H1 (cell line): ENCODE results near the gene ACTR3C. TPM values are rescaled to one million over a fixed set of nuclear protein-coding genes. Genes with fewer than 3 reads are reported as not detected.
"Not testable (repeated sequence)": the region's sequence is repeated elsewhere in the genome, so short reads cannot be mapped to it uniquely, and the experiment has no call there.

Experiments
- CTCF ChIA-PET: fragments of 300-600 bp; sonication (Branson Sonifier 250); formaldehyde crosslinking; loops from one replicate; lab custom pipeline; 2021; ENCODE audit not compliant: partially characterized antibody; lab: Charles Lee
- POLR2A ChIA-PET: fragments of 300-600 bp; sonication (Branson Sonifier 250); formaldehyde crosslinking; loops from one replicate; lab custom pipeline; 2021; ENCODE audit warnings: inconsistent platforms; ENCODE audit not compliant: partially characterized antibody; lab: Charles Lee
- DNase-seq, 2 experiments: peaks; one replicate each; pipeline versions ENCODE4 v3.0.0 to v3.0.0-alpha.2; 2010 to 2022; ENCODE audit warnings: low spot score in 2 of 2, low read depth in 1 of 2, mixed read lengths in 1 of 2
- FAIRE-seq: peaks from 2 replicates; lab custom pipeline; 2011; peaks lifted over from hg19 to GRCh38; lab: Jason Lieb, UNC
- H2AFZ ChIP-seq: 2 replicates; pipeline ENCODE4 v1.8.1; 2012; ENCODE audit warnings: low read length, inconsistent platforms
- H2AK5ac ChIP-seq: 2 replicates; pipeline ENCODE4 v1.6.1; 2013; ENCODE audit warnings: low read depth, low read length
- H2BK120ac ChIP-seq: replicated peaks from 2 replicates; pipeline ENCODE3; 2013; ENCODE audit warnings: low read depth, low read length, inconsistent platforms
- H2BK12ac ChIP-seq: 2 replicates; pipeline ENCODE4 v1.6.1; 2013; ENCODE audit warnings: low read depth, low read length
- H2BK15ac ChIP-seq: 2 replicates; pipeline ENCODE4 v1.6.1; 2013; ENCODE audit warnings: low read length
- H2BK20ac ChIP-seq: 2 replicates; pipeline ENCODE4 v1.6.1; 2013; ENCODE audit warnings: low read length
- H2BK5ac ChIP-seq: 2 replicates; pipeline ENCODE4 v1.6.1; 2013; ENCODE audit warnings: low read depth, low read length
- H3K14ac ChIP-seq: 2 replicates; pipeline ENCODE4 v1.6.1; 2013; ENCODE audit warnings: inconsistent platforms; ENCODE audit not compliant: insufficient read length
- H3K18ac ChIP-seq: 2 replicates; pipeline ENCODE4 v1.6.1; 2013; ENCODE audit warnings: low read length; ENCODE audit errors: extremely low read depth
- H3K23ac ChIP-seq: 2 replicates; pipeline ENCODE4 v1.6.1; 2013; ENCODE audit warnings: inconsistent platforms; ENCODE audit not compliant: insufficient read length
- H3K23me2 ChIP-seq: 2 replicates; pipeline ENCODE4 v1.6.1; 2013; ENCODE audit warnings: low read depth, low read length
- H3K27ac ChIP-seq: 2 replicates; pipeline ENCODE4 v1.6.1; 2011; ENCODE audit warnings: low read depth, low read length, inconsistent platforms
- H3K27me3 ChIP-seq, 4 experiments: replicated peaks in 1 of 4; 1 replicate in 1 of 4; 2 replicates in 3 of 4; pipeline versions ENCODE4 v1.6.1 to v1.8.1; 2011 to 2013; ENCODE audit warnings: low read length in 3 of 4, mild to moderate bottlenecking in 3 of 4, inconsistent platforms in 2 of 4, mixed read lengths in 2 of 4, moderate library complexity in 1 of 4; ENCODE audit not compliant: control insufficient read depth in 3 of 4, insufficient read depth in 3 of 4; ENCODE audit errors: extremely low read depth in 1 of 4
- H3K36me3 ChIP-seq, 4 experiments: 2 replicates each; pipeline versions ENCODE4 v1.6.1 to v1.8.1; 2011 to 2013; ENCODE audit warnings: mild to moderate bottlenecking in 4 of 4, low read length in 3 of 4, moderate library complexity in 2 of 4, control low read depth in 1 of 4, inconsistent platforms in 1 of 4; ENCODE audit not compliant: insufficient read depth in 4 of 4, control insufficient read depth in 2 of 4
- H3K4ac ChIP-seq: replicated peaks from 2 replicates; pipeline ENCODE3; 2013; ENCODE audit warnings: low read length, low read depth, mixed read lengths, inconsistent platforms; ENCODE audit not compliant: insufficient read length
- H3K4me1 ChIP-seq, 4 experiments: replicated peaks in 1 of 4; 1 replicate in 1 of 4; 2 replicates in 3 of 4; pipeline versions ENCODE4 v1.6.1 to v1.8.1; 2011 to 2013; ENCODE audit warnings: low read length in 3 of 4, inconsistent platforms in 2 of 4, mixed read lengths in 1 of 4; ENCODE audit not compliant: insufficient read depth in 4 of 4, control insufficient read depth in 3 of 4
- H3K4me2 ChIP-seq, 2 experiments: 2 replicates each; pipeline versions ENCODE4 v1.6.1 to v1.8.1; 2011 to 2013; ENCODE audit warnings: low read depth in 2 of 2, low read length in 2 of 2, control low read depth in 1 of 2, inconsistent platforms in 1 of 2, mild to moderate bottlenecking in 1 of 2; ENCODE audit not compliant: insufficient read depth in 1 of 2
- H3K4me3 ChIP-seq, 4 experiments: fragments of 200-600, 300-600 bp in 1 of 4; sonication (generic), shearing (Covaris generic), sonication (Bioruptor Twin) in 1 of 4; 2 replicates each; pipeline versions ENCODE4 v1.5.1 to v1.8.1; 2011 to 2016; ENCODE audit warnings: low read length in 4 of 4, low read depth in 3 of 4, control low read depth in 2 of 4, inconsistent platforms in 2 of 4, mild to moderate bottlenecking in 2 of 4, mixed read lengths in 1 of 4, moderate library complexity in 1 of 4; ENCODE audit not compliant: insufficient read depth in 2 of 4; ENCODE audit errors: extremely low read depth in 1 of 4
- H3K56ac ChIP-seq: replicated peaks from 2 replicates; pipeline ENCODE3; 2013; ENCODE audit warnings: low read depth, mild to moderate bottlenecking, mixed read lengths, low read length, inconsistent platforms; ENCODE audit not compliant: insufficient read length
- H3K79me1 ChIP-seq: 2 replicates; pipeline ENCODE4 v1.6.1; 2013; ENCODE audit warnings: low read depth, low read length, control low read depth
- H3K79me2 ChIP-seq, 2 experiments: 2 replicates each; pipeline versions ENCODE4 v1.6.1 to v1.8.1; 2012 to 2013; ENCODE audit warnings: low read length in 2 of 2, mild to moderate bottlenecking in 2 of 2, inconsistent platforms in 1 of 2; ENCODE audit not compliant: insufficient read depth in 2 of 2, control insufficient read depth in 1 of 2
- H3K9ac ChIP-seq, 4 experiments: replicated peaks in 1 of 4; 1 replicate in 1 of 4; 2 replicates in 3 of 4; pipeline versions ENCODE4 v1.6.1 to v1.8.1; 2011 to 2013; ENCODE audit warnings: low read depth in 3 of 4, low read length in 3 of 4, control low read depth in 2 of 4, mild to moderate bottlenecking in 2 of 4, moderate library complexity in 2 of 4, inconsistent platforms in 1 of 4; ENCODE audit errors: extremely low read depth in 1 of 4
- H3K9me3 ChIP-seq, 2 experiments: 2 replicates each; pipeline versions ENCODE4 v1.6.1 to v1.8.1; 2012 to 2013; ENCODE audit warnings: mild to moderate bottlenecking in 2 of 2, moderate library complexity in 2 of 2, control low read depth in 1 of 2, inconsistent platforms in 1 of 2, low read depth in 1 of 2, low read length in 1 of 2, mixed read lengths in 1 of 2; ENCODE audit not compliant: insufficient read depth in 2 of 2
- H4K20me1 ChIP-seq, 2 experiments: replicated peaks in 1 of 2; 2 replicates each; pipeline versions ENCODE3 to v1.8.1; 2011 to 2013; ENCODE audit warnings: inconsistent platforms in 2 of 2, low read length in 2 of 2, mild to moderate bottlenecking in 1 of 2; ENCODE audit not compliant: insufficient read depth in 2 of 2, control insufficient read depth in 1 of 2
- H4K5ac ChIP-seq: 2 replicates; pipeline ENCODE4 v1.6.1; 2013; ENCODE audit warnings: low read length, low read depth, mixed read lengths, inconsistent platforms; ENCODE audit not compliant: insufficient read length
- H4K8ac ChIP-seq: 2 replicates; pipeline ENCODE4 v1.8.0; 2013; ENCODE audit warnings: mild to moderate bottlenecking, moderate library complexity, low read length, inconsistent platforms; ENCODE audit not compliant: insufficient read depth; ENCODE audit errors: extremely low read depth
- H4K91ac ChIP-seq: replicated peaks from 2 replicates; pipeline ENCODE3; 2013; ENCODE audit warnings: low read length, mixed read lengths, inconsistent platforms; ENCODE audit not compliant: insufficient read length
- WGBS, 2 experiments: shearing (Covaris generic) in 1 of 2; methylation state at CpG; one replicate each; pipeline versions ENCODE4 v1.1.6 to v1.1.7; 2013 to 2015; ENCODE audit warnings: low lambda C conversion rate in 2 of 2, mixed read lengths in 2 of 2, inconsistent platforms in 1 of 2, low coverage in 1 of 2, missing lambda C conversion rate in 1 of 2; ENCODE audit not compliant: insufficient replicate concordance in 2 of 2, insufficient coverage in 1 of 2, insufficient read length in 1 of 2; ENCODE audit errors: extremely low coverage in 1 of 2, missing lambda C conversion rate in 1 of 2; 5-methylcytosine and 5-hydroxymethylcytosine counted together
- polyA plus RNA-seq, 7 experiments: library from polyadenylated mRNA; depleted of rRNA in 3 of 7; stranded (reverse) in 5 of 7; unstranded in 2 of 7; fragments of >200 nt in 5 of 7; fragments of 200-250 nt in 2 of 7; gene quantifications; 1 replicate in 5 of 7; 2 replicates in 1 of 7; 4 replicates in 1 of 7; pipeline versions ENCODE4 v1.2.1 to v1.2.3, GENCODE V29; 2011 to 2013; ENCODE audit warnings: missing spikeins in 2 of 7, mixed read lengths in 2 of 7
- total RNA-seq: library from RNA; stranded (reverse); fragmentation: NEBNext Ultra II Directional; extraction: Animal tissue kit (Norgen Biotek cat#: 25700); gene quantifications from 2 replicates; pipeline ENCODE4 v1.2.1, GENCODE V29; 2021

ACTR3C gene
- total and polyA plus RNA-seq, 2 of the 8 experiments (the other 6 are each of a cell fraction or from before 2014, with no cell fraction given), result 1.5 TPM; not detected in 1

GRCh38 chr7:150306377-150306776 lies 17.0 kb downstream of the ACTR3C start:
- H3K27ac ChIP-seq, H4K91ac ChIP-seq, H3K56ac ChIP-seq, H3K27me3 ChIP-seq, H4K8ac ChIP-seq, H3K9me3 ChIP-seq, H3K79me1 ChIP-seq, H3K4ac ChIP-seq, H3K18ac ChIP-seq, H2BK20ac ChIP-seq, H2BK5ac ChIP-seq, H3K23me2 ChIP-seq, H3K23ac ChIP-seq, H2AFZ ChIP-seq, H3K36me3 ChIP-seq, H4K5ac ChIP-seq, POLR2A ChIA-PET, H3K4me2 ChIP-seq, H4K20me1 ChIP-seq, H3K9ac ChIP-seq, H2BK120ac ChIP-seq, H2AK5ac ChIP-seq, FAIRE-seq, H2BK12ac ChIP-seq, H3K4me3 ChIP-seq, H3K14ac ChIP-seq, H3K4me1 ChIP-seq, DNase-seq, H3K79me2 ChIP-seq, H2BK15ac ChIP-seq: not testable (repeated sequence)
- 98% methylated on average over 5 of the region's 5 CpGs; no CpG with 5 or more reads in 1 of the 2 experiments for WGBS, 2 experiments
- CTCF ChIA-PET, result interaction anchor here (1.0 to 1.3 kb wide), 2 partner anchors 47 to 143 kb away, joined by 3 to 4 read pairs; no protein-coding TSS in a partner anchor

GRCh38 chr7:150305903-150306284 lies 17.5 kb downstream of the ACTR3C start:
- H3K4me1 ChIP-seq, H2AK5ac ChIP-seq, H3K27ac ChIP-seq, H2BK5ac ChIP-seq, H3K9me3 ChIP-seq, H2AFZ ChIP-seq, H3K27me3 ChIP-seq, H3K36me3 ChIP-seq, CTCF ChIA-PET, H4K5ac ChIP-seq, H2BK20ac ChIP-seq, H3K9ac ChIP-seq, H3K79me1 ChIP-seq, DNase-seq, H3K79me2 ChIP-seq, FAIRE-seq, H3K23ac ChIP-seq, H4K20me1 ChIP-seq, H3K4ac ChIP-seq, H2BK15ac ChIP-seq, H3K14ac ChIP-seq, H4K8ac ChIP-seq, H3K4me3 ChIP-seq, H3K18ac ChIP-seq, H3K56ac ChIP-seq, H4K91ac ChIP-seq, H2BK12ac ChIP-seq, POLR2A ChIA-PET, H2BK120ac ChIP-seq, H3K4me2 ChIP-seq, H3K23me2 ChIP-seq: not testable (repeated sequence)
- 92% methylated on average over 2 of the region's 2 CpGs; no CpG with 5 or more reads in 1 of the 2 experiments for WGBS, 2 experiments
